GM12878 (cell line): ENCODE results near the gene KCNQ1. TPM values are rescaled to one million over a fixed set of nuclear protein-coding genes. Genes with fewer than 3 reads are reported as not detected.

ENCODE experiments used
- ATAC-seq: fragments of 200-7000 bp; cut with Tn5 transposase; 3 replicates; pipeline ENCODE4 v1.9.1; 2020; ENCODE audit warnings: mild to moderate bottlenecking, moderate library complexity
- BruUV-seq: library from RNA; stranded (reverse); fragments of 400-500 nt; replicated peaks from 2 replicates; lab custom pipeline; 2021; lab: Mats Ljungman, UMichigan
- CTCF ChIA-PET: fragments of 300-600 bp; sonication (Branson Sonifier 250); formaldehyde crosslinking; extraction: SDS; loops from one replicate; lab custom pipeline; 2021; ENCODE audit warnings: inconsistent platforms; lab: Yijun Ruan, JAX
- POLR2A ChIA-PET: fragments of 350-600 bp; formaldehyde crosslinking; extraction: SDS; loops from one replicate; lab custom pipeline; 2021; ENCODE audit warnings: inconsistent platforms; lab: Charles Lee
- RAD21 ChIA-PET: fragments of 300-600 bp; sonication (Branson Sonifier 250); formaldehyde crosslinking; loops from one replicate; lab custom pipeline; 2023; ENCODE audit warnings: antibody characterized with exemption; ENCODE audit not compliant: unreplicated experiment; lab: Charles Lee
- SMC1A ChIA-PET: fragments of 300-600 bp; sonication (Branson Sonifier 250); formaldehyde crosslinking; loops from one replicate; lab custom pipeline; 2023; ENCODE audit not compliant: unreplicated experiment, uncharacterized antibody; lab: Charles Lee
- DNase-seq: peaks from one replicate; pipeline ENCODE4 v3.0.0-alpha.2; 2011; ENCODE audit warnings: low read depth, low spot score
- FAIRE-seq: peaks from 3 replicates; lab custom pipeline; 2011; peaks lifted over from hg19 to GRCh38; lab: Jason Lieb, UNC
- H2AFZ ChIP-seq: 2 replicates; pipeline ENCODE4 v1.6.0; 2011; ENCODE audit warnings: low read depth, low read length, control low read depth; ENCODE audit not compliant: control insufficient read depth
- H3K27ac ChIP-seq: 2 replicates; pipeline ENCODE4 v1.5.1; 2011; ENCODE audit warnings: control low read depth; ENCODE audit not compliant: control insufficient read depth, insufficient read depth
- H3K27me3 ChIP-seq, 2 experiments: replicated peaks in 1 of 2; 2 replicates each; pipeline versions ENCODE4 v1.6.0 to v1.6.1; 2011; ENCODE audit warnings: low read length in 1 of 2; ENCODE audit not compliant: control insufficient read depth in 2 of 2, insufficient read depth in 2 of 2
- H3K36me3 ChIP-seq, 2 experiments: 2 replicates each; pipeline ENCODE4 v1.5.1; 2011; ENCODE audit warnings: low read length in 1 of 2; ENCODE audit not compliant: control insufficient read depth in 2 of 2, insufficient read depth in 2 of 2
- H3K4me1 ChIP-seq: 2 replicates; pipeline ENCODE4 v1.6.1; 2011; ENCODE audit warnings: mild to moderate bottlenecking, low read length, moderate library complexity, mixed read lengths; ENCODE audit not compliant: control insufficient read depth, insufficient read depth
- H3K4me2 ChIP-seq: 2 replicates; pipeline ENCODE4 v1.6.0; 2011; ENCODE audit warnings: control low read depth; ENCODE audit not compliant: control insufficient read depth, insufficient read depth
- H3K4me3 ChIP-seq: fragments of 200-600 bp; sonication (generic); 2 replicates; pipeline ENCODE4 v1.5.1; 2016
- H3K79me2 ChIP-seq: 2 replicates; pipeline ENCODE4 v1.6.0; 2011; ENCODE audit warnings: low read length; ENCODE audit not compliant: control insufficient read depth, insufficient read depth
- H3K9ac ChIP-seq: 2 replicates; pipeline ENCODE4 v1.8.0; 2011; ENCODE audit warnings: low read length, control low read depth, mixed read lengths; ENCODE audit not compliant: control insufficient read depth, insufficient read depth
- H3K9me3 ChIP-seq: replicated peaks from 3 replicates; pipeline ENCODE4 v1.5.1; 2011; ENCODE audit warnings: mild to moderate bottlenecking, low read length; ENCODE audit not compliant: control insufficient read depth, insufficient read depth
- H4K20me1 ChIP-seq: 2 replicates; pipeline ENCODE4 v1.6.0; 2011; ENCODE audit not compliant: control insufficient read depth, insufficient read depth
- CEBPB ChIP-seq, 2 experiments: fragments of 150-350 bp in 1 of 2; IDR thresholded peaks; 2 replicates each; pipeline ENCODE4 v1.6.1; 2012 to 2014; ENCODE audit warnings: low read depth in 2 of 2, low read length in 2 of 2, borderline replicate concordance in 1 of 2, inconsistent platforms in 1 of 2
- ESRRA ChIP-seq: IDR thresholded peaks from 2 replicates; pipeline ENCODE4 v1.6.1; 2012; ENCODE audit warnings: mild to moderate bottlenecking, low read length, improper control_type of control experiment
- KAT2A ChIP-seq: conservative IDR thresholded peaks from 2 replicates; pipeline ENCODE4 v1.6.1; 2011; ENCODE audit warnings: low read depth, low read length; ENCODE audit not compliant: control insufficient read depth
- MTA2 ChIP-seq: fragments of 450-650 bp; IDR thresholded peaks from 2 replicates; pipeline ENCODE4 v1.6.1; 2016; ENCODE audit warnings: low read depth, mild to moderate bottlenecking, moderate library complexity
- MTA3 ChIP-seq: IDR thresholded peaks from 2 replicates; pipeline ENCODE4 v1.6.1; 2012; ENCODE audit warnings: low read length, inconsistent platforms, borderline replicate concordance
- RFX5 ChIP-seq: IDR thresholded peaks from 2 replicates; pipeline ENCODE4 v1.6.1; 2011; ENCODE audit warnings: low read depth, low read length, improper control_type of control experiment
- ZSCAN29 ChIP-seq: fragments of 450-650 bp; IDR thresholded peaks from 2 replicates; pipeline ENCODE4 v1.6.1; 2017; ENCODE audit warnings: mild to moderate bottlenecking, moderate library complexity
- WGBS: methylation state at CpG from one replicate; pipeline ENCODE4 v1.1.6; 2016; ENCODE audit warnings: low lambda C conversion rate; ENCODE audit not compliant: insufficient replicate concordance, insufficient coverage; ENCODE audit errors: missing lambda C conversion rate; 5-methylcytosine and 5-hydroxymethylcytosine counted together
- in situ Hi-C: fragments of 300-500 bp; cut with MboI; formaldehyde crosslinking; loops from 9 replicates; pipeline ENCODE4 v1.14.3; 2018; ENCODE audit warnings: mixed read lengths
- intact Hi-C: fragments of 100-400 bp; cut with micrococcal nuclease; formaldehyde crosslinking; loops from one replicate; pipeline ENCODE4 v1.14.2; 2022; ENCODE audit not compliant: unreplicated experiment
- polyA plus RNA-seq, 11 experiments: library from polyadenylated mRNA; depleted of rRNA in 4 of 11; unstranded in 6 of 11; stranded (reverse) in 5 of 11; fragments of >200 nt; fragmentation: Nextera tagmentation in 4 of 11; fragmentation: Illumina TruSeq in 1 of 11; extraction: Ambion mirVana in 4 of 11; extraction: Trizol in 1 of 11; gene quantifications; 1 replicate in 1 of 11; 2 replicates in 10 of 11; pipeline versions ENCODE4 v1.2.1 to v1.2.3, GENCODE V29; 2011 to 2016; ENCODE audit warnings: inconsistent platforms in 2 of 11, missing spikeins in 2 of 11, low read depth in 1 of 11
- total RNA-seq, 4 experiments: library from RNA; depleted of rRNA in 3 of 4; stranded (reverse); fragments of >200 nt in 3 of 4; fragmentation: Illumina TruSeq in 1 of 4; extraction: Trizol in 1 of 4; gene quantifications; 2 replicates each; pipeline versions ENCODE4 v1.2.1 to v1.2.3, GENCODE V29; 2013 to 2021
- TF ChIP-seq, protein P1 (sequence below): fragments of 450-650 bp; IDR thresholded peaks from 2 replicates; pipeline ENCODE4 v1.6.1; 2017; ENCODE audit warnings: mild to moderate bottlenecking, low read depth, inconsistent platforms; ENCODE audit not compliant: poor library complexity, severe bottlenecking
- TF ChIP-seq, protein P2 (sequence below): IDR thresholded peaks from 2 replicates; pipeline ENCODE4 v1.6.1; 2012; ENCODE audit warnings: low read depth, low read length, improper control_type of control experiment
- TF ChIP-seq, protein P3 (sequence below): fragments of 150-350 bp; IDR thresholded peaks from 2 replicates; pipeline ENCODE4 v1.6.1; 2014; ENCODE audit warnings: mild to moderate bottlenecking, low read depth, low read length
- TF ChIP-seq, protein P4 (sequence below): fragments of 450-650 bp; conservative IDR thresholded peaks from 2 replicates; pipeline ENCODE4 v1.6.1; 2017; ENCODE audit warnings: mild to moderate bottlenecking, moderate library complexity
- TF ChIP-seq, protein P5 (sequence below): IDR thresholded peaks from 2 replicates; pipeline ENCODE4 v1.6.1; 2012; ENCODE audit warnings: mild to moderate bottlenecking, low read depth, low read length

KCNQ1 gene
- total and polyA plus RNA-seq, 10 of the 15 experiments (the other 5 are each of a cell fraction or from before 2014, with no cell fraction given): 0.03 to 0.15 (median 0.12) TPM; not detected in 7

DNA sequence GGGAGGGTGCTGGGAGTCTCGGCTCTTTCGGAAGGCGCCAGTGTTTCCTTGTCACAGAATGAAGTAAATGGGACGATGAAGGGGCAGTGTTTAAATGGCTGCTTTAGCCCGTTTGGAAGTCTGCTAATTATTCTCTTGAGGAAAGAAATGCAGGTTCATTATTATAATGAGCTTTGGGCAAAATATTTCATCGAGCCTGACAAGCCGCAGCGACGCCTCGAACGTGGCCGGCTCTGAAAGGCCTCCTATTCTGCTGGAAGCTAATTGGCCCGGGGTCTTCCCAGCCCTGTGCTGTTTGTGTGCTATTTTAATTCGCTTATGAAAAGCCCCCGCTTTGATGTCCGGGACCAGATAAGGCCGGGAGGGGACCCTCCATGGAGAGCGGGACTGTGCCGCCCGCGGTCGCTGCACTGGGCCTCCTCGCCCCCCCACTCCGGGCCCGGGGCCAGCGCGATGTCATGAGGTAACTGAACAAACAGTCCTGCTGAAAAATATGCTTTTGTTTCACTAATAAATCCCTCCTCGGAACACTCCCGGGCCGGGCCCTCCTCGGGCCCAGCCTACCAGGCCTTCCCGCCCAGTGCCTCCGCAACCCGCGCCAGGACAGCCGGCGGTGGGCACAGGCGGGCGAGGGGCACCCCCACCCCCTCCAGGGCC is 362.3 kb downstream of the KCNQ1 start (continued):
- TF ChIP-seq, protein P1, sequence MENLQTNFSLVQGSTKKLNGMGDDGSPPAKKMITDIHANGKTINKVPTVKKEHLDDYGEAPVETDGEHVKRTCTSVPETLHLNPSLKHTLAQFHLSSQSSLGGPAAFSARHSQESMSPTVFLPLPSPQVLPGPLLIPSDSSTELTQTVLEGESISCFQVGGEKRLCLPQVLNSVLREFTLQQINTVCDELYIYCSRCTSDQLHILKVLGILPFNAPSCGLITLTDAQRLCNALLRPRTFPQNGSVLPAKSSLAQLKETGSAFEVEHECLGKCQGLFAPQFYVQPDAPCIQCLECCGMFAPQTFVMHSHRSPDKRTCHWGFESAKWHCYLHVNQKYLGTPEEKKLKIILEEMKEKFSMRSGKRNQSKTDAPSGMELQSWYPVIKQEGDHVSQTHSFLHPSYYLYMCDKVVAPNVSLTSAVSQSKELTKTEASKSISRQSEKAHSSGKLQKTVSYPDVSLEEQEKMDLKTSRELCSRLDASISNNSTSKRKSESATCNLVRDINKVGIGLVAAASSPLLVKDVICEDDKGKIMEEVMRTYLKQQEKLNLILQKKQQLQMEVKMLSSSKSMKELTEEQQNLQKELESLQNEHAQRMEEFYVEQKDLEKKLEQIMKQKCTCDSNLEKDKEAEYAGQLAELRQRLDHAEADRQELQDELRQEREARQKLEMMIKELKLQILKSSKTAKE: no peak
- TF ChIP-seq MTA3 (no peak), MTA2 (no peak), KAT2A (no peak), ESRRA (no peak)
- TF ChIP-seq, protein P2, sequence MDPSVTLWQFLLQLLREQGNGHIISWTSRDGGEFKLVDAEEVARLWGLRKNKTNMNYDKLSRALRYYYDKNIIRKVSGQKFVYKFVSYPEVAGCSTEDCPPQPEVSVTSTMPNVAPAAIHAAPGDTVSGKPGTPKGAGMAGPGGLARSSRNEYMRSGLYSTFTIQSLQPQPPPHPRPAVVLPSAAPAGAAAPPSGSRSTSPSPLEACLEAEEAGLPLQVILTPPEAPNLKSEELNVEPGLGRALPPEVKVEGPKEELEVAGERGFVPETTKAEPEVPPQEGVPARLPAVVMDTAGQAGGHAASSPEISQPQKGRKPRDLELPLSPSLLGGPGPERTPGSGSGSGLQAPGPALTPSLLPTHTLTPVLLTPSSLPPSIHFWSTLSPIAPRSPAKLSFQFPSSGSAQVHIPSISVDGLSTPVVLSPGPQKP: no peak
- TF ChIP-seq, all 136 proteins: peak for 0

DNA sequence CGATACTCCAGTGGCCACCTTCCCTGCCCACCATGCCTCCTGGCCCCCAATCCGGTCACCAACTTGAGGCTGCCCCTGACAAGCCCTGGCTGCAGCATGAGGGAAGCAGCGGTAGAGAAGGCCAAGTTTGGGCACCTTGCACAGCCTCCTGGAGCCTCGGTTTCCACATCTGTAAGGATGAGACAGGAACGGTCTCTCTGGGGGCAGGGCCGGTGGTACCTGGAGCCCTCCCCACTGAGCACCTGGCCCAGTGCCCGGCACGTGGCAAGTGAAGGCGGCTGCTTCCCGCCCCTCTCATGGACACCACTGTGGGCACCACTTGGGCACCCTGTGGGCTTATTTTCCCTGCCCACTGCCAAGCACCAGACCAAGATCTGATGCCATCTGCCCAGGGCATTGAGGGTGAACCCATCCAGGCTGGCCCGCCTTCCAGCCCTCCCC is 363.0 kb downstream of the KCNQ1 start:
- Histone ChIP-seq H3K27me3 (no peaks in the 10 kb centered on the region), H3K4me3 (no peak overlapping the region), H2AFZ (no peak overlapping the region), H3K79me2 (no peaks in the 10 kb centered on the region), H3K9ac (no peak overlapping the region), H3K4me2 (no peak overlapping the region), H3K36me3 (no peaks in the 10 kb centered on the region), H4K20me1 (no peaks in the 10 kb centered on the region), H3K4me1 (no peaks in the 10 kb centered on the region), H3K9me3 (no peaks in the 10 kb centered on the region), H3K27ac (no peak overlapping the region)
- DNase-seq (no peak), ATAC-seq (no peak), FAIRE-seq (no peak)
- ChIA-PET POLR2A (no interaction called here), SMC1A (no interaction called here), RAD21 (no interaction called here), CTCF (no interaction called here)
- intact Hi-C loops: no loop called here
- WGBS: 27% methylated on average over 11 of the region's 11 CpGs
- in situ Hi-C loops: no loop called here
- BruUV-seq: no TSS peak
- TF ChIP-seq ZSCAN29 (no peak), CEBPB (IDR thresholded peaks at IDR 0.05; ENCODE audit: borderline replicate concordance in 1 of 2, low read depth in 2 of 2, low read length in 2 of 2) (no peak), RFX5 (no peak)
- TF ChIP-seq, protein P3, sequence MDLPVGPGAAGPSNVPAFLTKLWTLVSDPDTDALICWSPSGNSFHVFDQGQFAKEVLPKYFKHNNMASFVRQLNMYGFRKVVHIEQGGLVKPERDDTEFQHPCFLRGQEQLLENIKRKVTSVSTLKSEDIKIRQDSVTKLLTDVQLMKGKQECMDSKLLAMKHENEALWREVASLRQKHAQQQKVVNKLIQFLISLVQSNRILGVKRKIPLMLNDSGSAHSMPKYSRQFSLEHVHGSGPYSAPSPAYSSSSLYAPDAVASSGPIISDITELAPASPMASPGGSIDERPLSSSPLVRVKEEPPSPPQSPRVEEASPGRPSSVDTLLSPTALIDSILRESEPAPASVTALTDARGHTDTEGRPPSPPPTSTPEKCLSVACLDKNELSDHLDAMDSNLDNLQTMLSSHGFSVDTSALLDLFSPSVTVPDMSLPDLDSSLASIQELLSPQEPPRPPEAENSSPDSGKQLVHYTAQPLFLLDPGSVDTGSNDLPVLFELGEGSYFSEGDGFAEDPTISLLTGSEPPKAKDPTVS: no peak
- TF ChIP-seq, protein P4, sequence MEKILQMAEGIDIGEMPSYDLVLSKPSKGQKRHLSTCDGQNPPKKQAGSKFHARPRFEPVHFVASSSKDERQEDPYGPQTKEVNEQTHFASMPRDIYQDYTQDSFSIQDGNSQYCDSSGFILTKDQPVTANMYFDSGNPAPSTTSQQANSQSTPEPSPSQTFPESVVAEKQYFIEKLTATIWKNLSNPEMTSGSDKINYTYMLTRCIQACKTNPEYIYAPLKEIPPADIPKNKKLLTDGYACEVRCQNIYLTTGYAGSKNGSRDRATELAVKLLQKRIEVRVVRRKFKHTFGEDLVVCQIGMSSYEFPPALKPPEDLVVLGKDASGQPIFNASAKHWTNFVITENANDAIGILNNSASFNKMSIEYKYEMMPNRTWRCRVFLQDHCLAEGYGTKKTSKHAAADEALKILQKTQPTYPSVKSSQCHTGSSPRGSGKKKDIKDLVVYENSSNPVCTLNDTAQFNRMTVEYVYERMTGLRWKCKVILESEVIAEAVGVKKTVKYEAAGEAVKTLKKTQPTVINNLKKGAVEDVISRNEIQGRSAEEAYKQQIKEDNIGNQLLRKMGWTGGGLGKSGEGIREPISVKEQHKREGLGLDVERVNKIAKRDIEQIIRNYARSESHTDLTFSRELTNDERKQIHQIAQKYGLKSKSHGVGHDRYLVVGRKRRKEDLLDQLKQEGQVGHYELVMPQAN: no peak
- TF ChIP-seq, protein P5, sequence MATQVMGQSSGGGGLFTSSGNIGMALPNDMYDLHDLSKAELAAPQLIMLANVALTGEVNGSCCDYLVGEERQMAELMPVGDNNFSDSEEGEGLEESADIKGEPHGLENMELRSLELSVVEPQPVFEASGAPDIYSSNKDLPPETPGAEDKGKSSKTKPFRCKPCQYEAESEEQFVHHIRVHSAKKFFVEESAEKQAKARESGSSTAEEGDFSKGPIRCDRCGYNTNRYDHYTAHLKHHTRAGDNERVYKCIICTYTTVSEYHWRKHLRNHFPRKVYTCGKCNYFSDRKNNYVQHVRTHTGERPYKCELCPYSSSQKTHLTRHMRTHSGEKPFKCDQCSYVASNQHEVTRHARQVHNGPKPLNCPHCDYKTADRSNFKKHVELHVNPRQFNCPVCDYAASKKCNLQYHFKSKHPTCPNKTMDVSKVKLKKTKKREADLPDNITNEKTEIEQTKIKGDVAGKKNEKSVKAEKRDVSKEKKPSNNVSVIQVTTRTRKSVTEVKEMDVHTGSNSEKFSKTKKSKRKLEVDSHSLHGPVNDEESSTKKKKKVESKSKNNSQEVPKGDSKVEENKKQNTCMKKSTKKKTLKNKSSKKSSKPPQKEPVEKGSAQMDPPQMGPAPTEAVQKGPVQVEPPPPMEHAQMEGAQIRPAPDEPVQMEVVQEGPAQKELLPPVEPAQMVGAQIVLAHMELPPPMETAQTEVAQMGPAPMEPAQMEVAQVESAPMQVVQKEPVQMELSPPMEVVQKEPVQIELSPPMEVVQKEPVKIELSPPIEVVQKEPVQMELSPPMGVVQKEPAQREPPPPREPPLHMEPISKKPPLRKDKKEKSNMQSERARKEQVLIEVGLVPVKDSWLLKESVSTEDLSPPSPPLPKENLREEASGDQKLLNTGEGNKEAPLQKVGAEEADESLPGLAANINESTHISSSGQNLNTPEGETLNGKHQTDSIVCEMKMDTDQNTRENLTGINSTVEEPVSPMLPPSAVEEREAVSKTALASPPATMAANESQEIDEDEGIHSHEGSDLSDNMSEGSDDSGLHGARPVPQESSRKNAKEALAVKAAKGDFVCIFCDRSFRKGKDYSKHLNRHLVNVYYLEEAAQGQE: no peak
